Coronary artery (tissue), 2 donors: ENCODE data around the gene MFAP2.
A peak's percentile ranks its signal among the peaks of the same experiment; 100 is the strongest.

Experiments
- DNase-seq: peaks from one replicate; pipeline ENCODE4 v3.0.0-alpha.2; 2017; ENCODE audit warnings: low spot score
- H3K27ac ChIP-seq, 2 donors: fragments of 200-600 bp; sonication (generic); one replicate each; pipeline ENCODE4 v1.5.1; 2016 to 2019
- H3K4me3 ChIP-seq: fragments of 200-600 bp; sonication (generic); 2 replicates; pipeline ENCODE4 v1.5.1; 2016; ENCODE audit warnings: mild to moderate bottlenecking, moderate library complexity
- CTCF ChIP-seq: fragments of 200-600 bp; sonication (generic); IDR thresholded peaks from one replicate; pipeline ENCODE4 v1.5.1; 2019; ENCODE audit warnings: antibody characterized with exemption

The MFAP2 gene

GRCh38 chr1:16988210-16988609 is 7.8 kb upstream of the MFAP2 start:
- Histone ChIP-seq H3K4me3 (no peak overlapping the region), H3K27ac (no peak overlapping the region)
- TF ChIP-seq CTCF: no peak
- no peak for DNase-seq

- no peak for TF ChIP-seq CTCF
- no peak overlapping the region for H3K4me3 ChIP-seq
- no peak overlapping the region for H3K27ac ChIP-seq
- no peak for DNase-seq
These were observed 6.5 kb upstream of the MFAP2 start for GRCh38 chr1:16986962-16987361.

GRCh38 chr1:16986560-16986959 is 6.1 kb upstream of the MFAP2 start:
- no peak for DNase-seq
- H3K4me3 ChIP-seq: no peak overlapping the region
- H3K27ac ChIP-seq: no peak overlapping the region
- TF ChIP-seq CTCF: no peak

GRCh38 chr1:16986113-16986512 is 5.7 kb upstream of the MFAP2 start:
- DNase-seq: no peak
- Histone ChIP-seq H3K4me3 (no peak overlapping the region), H3K27ac (no peak overlapping the region)
- TF ChIP-seq CTCF: no peak

- H3K4me3 ChIP-seq: no peak overlapping the region
- peak overlapping the region; percentile 25 to 74 for H3K27ac ChIP-seq
- no peak for TF ChIP-seq CTCF
- peak; percentile 87 for DNase-seq
These were observed 4.3 kb upstream of the MFAP2 start for GRCh38 chr1:16984717-16985116.

GRCh38 chr1:16983649-16984048 is 3.2 kb upstream of the MFAP2 start:
- H3K27ac ChIP-seq: peak overlapping the region in 1 of 2 donors; percentile 3
- no peak for TF ChIP-seq CTCF
- DNase-seq: no peak
- no peak overlapping the region for H3K4me3 ChIP-seq

- DNase-seq: no peak
- no peak overlapping the region for H3K4me3 ChIP-seq
- TF ChIP-seq CTCF: no peak
- H3K27ac ChIP-seq: no peak overlapping the region
These were observed 2.5 kb upstream of the MFAP2 start for GRCh38 chr1:16982902-16983301.
